ENCODE results near the gene DOK3. TPM values are rescaled to one million over a fixed set of nuclear protein-coding genes. Genes with fewer than 3 reads are reported as not detected.

DOK3 gene
- total and polyA plus RNA-seq, 2 of the 13 experiments (the other 11 are each of a cell fraction or from before 2014, with no cell fraction given), result 1.4 to 1.5 TPM

DNA sequence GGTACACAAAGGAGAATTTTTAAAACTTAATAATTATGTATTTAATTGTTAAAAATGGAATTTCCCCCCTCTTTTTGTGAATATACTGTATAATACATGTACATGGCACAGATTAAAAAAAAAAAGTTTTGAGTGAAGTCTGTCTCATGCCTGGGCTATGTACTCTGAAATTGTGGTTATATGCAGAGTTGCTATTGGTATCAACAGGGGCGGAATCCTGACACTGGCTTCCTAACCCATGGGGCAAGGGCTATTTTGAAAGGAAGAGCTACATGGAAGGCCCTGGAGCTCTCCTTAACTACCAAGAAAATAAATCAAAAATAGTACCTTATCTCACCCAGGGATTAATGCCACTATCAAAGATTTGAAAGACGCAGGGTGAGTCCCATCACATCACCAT, 45.6 kb upstream of the DOK3 start (continued):
- TF ChIP-seq, protein P1, sequence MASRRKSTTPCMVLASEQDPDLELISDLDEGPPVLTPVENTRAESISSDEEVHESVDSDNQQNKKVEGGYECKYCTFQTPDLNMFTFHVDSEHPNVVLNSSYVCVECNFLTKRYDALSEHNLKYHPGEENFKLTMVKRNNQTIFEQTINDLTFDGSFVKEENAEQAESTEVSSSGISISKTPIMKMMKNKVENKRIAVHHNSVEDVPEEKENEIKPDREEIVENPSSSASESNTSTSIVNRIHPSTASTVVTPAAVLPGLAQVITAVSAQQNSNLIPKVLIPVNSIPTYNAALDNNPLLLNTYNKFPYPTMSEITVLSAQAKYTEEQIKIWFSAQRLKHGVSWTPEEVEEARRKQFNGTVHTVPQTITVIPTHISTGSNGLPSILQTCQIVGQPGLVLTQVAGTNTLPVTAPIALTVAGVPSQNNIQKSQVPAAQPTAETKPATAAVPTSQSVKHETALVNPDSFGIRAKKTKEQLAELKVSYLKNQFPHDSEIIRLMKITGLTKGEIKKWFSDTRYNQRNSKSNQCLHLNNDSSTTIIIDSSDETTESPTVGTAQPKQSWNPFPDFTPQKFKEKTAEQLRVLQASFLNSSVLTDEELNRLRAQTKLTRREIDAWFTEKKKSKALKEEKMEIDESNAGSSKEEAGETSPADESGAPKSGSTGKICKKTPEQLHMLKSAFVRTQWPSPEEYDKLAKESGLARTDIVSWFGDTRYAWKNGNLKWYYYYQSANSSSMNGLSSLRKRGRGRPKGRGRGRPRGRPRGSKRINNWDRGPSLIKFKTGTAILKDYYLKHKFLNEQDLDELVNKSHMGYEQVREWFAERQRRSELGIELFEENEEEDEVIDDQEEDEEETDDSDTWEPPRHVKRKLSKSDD (CRISPR knock-in tag; IDR thresholded peaks at IDR 0.05; ENCODE audit: low read depth), result no peak
- TF ChIP-seq ARNT2 (CRISPR knock-in tag; IDR thresholded peaks at IDR 0.05; ENCODE audit: low read depth) (no peak), KDM5B (CRISPR knock-in tag; IDR thresholded peaks at IDR 0.05; ENCODE audit: borderline replicate concordance) (no peak), MIER2 (CRISPR knock-in tag; IDR thresholded peaks at IDR 0.05) (no peak), MAZ (IDR thresholded peaks at IDR 0.05; ENCODE audit: borderline replicate concordance, low read depth, low read length) (no peak), MAZ (CRISPR knock-in tag; IDR thresholded peaks at IDR 0.05; ENCODE audit: low read depth) (no peak), FOXC1 (CRISPR knock-in tag; IDR thresholded peaks at IDR 0.05; ENCODE audit: borderline replicate concordance) (no peak), XBP1 (CRISPR knock-in tag; IDR thresholded peaks at IDR 0.05) (no peak), NRL (CRISPR knock-in tag; IDR thresholded peaks at IDR 0.05; ENCODE audit: borderline replicate concordance) (no peak), HNF4A (CRISPR knock-in tag; IDR thresholded peaks at IDR 0.05) (no peak)

DNA sequence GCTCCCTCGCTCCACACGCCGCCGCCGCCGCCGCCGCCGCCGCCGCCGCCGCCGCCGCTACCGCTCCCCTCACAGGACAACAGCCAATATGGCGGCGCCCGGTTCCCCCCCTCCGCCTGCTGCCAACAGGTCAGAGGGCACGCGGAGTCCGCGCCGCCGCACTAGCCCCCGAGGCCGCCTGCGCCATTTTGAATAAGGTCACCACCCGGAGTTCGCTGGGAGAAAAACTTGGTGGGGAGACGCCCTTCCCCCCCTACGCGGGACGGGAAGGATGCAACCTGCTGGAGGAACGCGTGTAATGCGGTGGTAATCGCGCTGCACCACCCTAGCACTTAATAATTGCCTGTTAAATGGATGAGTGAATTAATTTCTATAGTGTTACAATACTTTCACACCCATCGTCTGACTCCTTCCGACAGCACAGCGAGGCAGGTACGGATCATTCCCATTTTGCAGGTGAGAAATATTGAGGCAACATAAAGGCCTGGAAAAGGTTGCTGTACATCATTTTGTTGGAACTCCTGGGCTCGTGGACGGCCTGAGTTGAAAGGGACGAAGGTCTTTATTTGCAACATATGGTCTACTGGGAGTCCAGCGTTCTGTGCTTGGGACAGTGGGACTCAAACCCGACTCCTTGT, 45.0 kb upstream of the DOK3 start, which contains the start of gene FAM193B:
FAM193B (minus strand) TSS at position 90 of the 638 bp plus-strand sequence. CDS start 105 bp downstream, outside the sequence.
- peak; percentile 50 for FAIRE-seq
- ChIA-PET CTCF (ENCODE audit: low intra/inter-chr PET ratio, low total read pairs) (no interaction called here), POLR2A (interaction anchor here (1.0 kb wide), 1 partner anchor 38 kb away, joined by 4 read pairs; the partner anchor contains the start of gene TMED9)
- 22% methylated on average over 20 of the region's 49 CpGs for WGBS (ENCODE audit: low lambda C conversion rate)
- H2AFZ ChIP-seq (ENCODE audit: low read length), result peak within 1 kb of the TSS; percentile 59
- H3K27me3 ChIP-seq (ENCODE audit: control insufficient read depth in 1 of 2, insufficient read depth in 2 of 2, low read length in 2 of 2), result no peaks in the 10 kb centered on the region
- ATAC-seq, result peak; percentile 78
- H3K9me3 ChIP-seq (ENCODE audit: low read length), result no peaks in the 10 kb centered on the region
- peak within 1 kb of the TSS; percentile 56 for H3K27ac ChIP-seq (ENCODE audit: extremely low read length, insufficient read depth, low read length)
- H3K79me2 ChIP-seq (ENCODE audit: insufficient read depth, low read length), result peaks cover 48% of the 10 kb centered on the region
- H4K20me1 ChIP-seq (ENCODE audit: insufficient read depth, low read length), result peaks cover 7% of the 10 kb centered on the region; the same call in 1 of the 2 replicates
- peak within 1 kb of the TSS; percentile 96 to 98 (median 98) for H3K4me3 ChIP-seq (replicated peaks in 1 of 3; ENCODE audit: insufficient read depth in 1 of 3, low read depth in 2 of 3, low read length in 3 of 3)
- peak within 1 kb of the TSS; percentile 88 for H3K4me2 ChIP-seq (ENCODE audit: low read depth, low read length)
- peaks cover 59% of the 10 kb centered on the region for H3K4me1 ChIP-seq (ENCODE audit: insufficient read depth, low read length)
- H3K36me3 ChIP-seq (replicated peaks in 1 of 2; ENCODE audit: control insufficient read depth in 1 of 2, insufficient read depth in 2 of 2, low read length in 2 of 2), result peaks cover 5 to 18% of the 10 kb centered on the region in 2 experiments; a peak in 4 of 5 replicates
- in situ Hi-C loops (cut with HindIII; ENCODE audit: extremely low pct_ligation_motif_present, low pct_unique_long_range_greater_than_20kb), result no loop called here
- DNase-seq (ENCODE audit: low spot score), result peak; percentile 85
- H3K9ac ChIP-seq (ENCODE audit: insufficient read depth, low read depth, low read length), result peak within 1 kb of the TSS; percentile 86
- intact Hi-C loops (cut with micrococcal nuclease; ENCODE audit: unreplicated experiment), result loop anchor here (5.0 kb wide), 1 partner anchor 37 kb away; the partner anchor contains the start of gene DDX41
- TSS peak; percentile 39 for BruUV-seq (replicated peaks)
- TF ChIP-seq ZNF180 (CRISPR knock-in tag; IDR thresholded peaks at IDR 0.05; ENCODE audit: borderline replicate concordance, low read depth) (no peak), RARA (CRISPR knock-in tag; IDR thresholded peaks at IDR 0.05) (no peak), HOXA5 (CRISPR knock-in tag; IDR thresholded peaks at IDR 0.05) (0 out of 2 replicates have a peak, but pooled peaks have one; percentile 28), HOXA3 (CRISPR knock-in tag; IDR thresholded peaks at IDR 0.05) (peak; percentile 95), SRY (CRISPR knock-in tag; IDR thresholded peaks at IDR 0.05) (no peak)
- TF ChIP-seq, protein P2, sequence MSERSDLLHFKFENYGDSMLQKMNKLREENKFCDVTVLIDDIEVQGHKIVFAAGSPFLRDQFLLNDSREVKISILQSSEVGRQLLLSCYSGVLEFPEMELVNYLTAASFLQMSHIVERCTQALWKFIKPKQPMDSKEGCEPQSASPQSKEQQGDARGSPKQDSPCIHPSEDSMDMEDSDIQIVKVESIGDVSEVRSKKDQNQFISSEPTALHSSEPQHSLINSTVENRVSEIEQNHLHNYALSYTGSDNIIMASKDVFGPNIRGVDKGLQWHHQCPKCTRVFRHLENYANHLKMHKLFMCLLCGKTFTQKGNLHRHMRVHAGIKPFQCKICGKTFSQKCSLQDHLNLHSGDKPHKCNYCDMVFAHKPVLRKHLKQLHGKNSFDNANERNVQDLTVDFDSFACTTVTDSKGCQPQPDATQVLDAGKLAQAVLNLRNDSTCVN (CRISPR knock-in tag; IDR thresholded peaks at IDR 0.05; ENCODE audit: borderline replicate concordance), result no peak; the same call in 1 of the 2 replicates
- TF ChIP-seq, protein P3, sequence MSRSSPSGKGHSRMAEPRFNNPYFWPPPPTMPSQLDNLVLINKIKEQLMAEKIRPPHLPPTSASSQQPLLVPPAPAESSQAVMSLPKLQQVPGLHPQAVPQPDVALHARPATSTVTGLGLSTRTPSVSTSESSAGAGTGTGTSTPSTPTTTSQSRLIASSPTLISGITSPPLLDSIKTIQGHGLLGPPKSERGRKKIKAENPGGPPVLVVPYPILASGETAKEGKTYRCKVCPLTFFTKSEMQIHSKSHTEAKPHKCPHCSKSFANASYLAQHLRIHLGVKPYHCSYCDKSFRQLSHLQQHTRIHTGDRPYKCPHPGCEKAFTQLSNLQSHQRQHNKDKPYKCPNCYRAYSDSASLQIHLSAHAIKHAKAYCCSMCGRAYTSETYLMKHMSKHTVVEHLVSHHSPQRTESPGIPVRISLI (CRISPR knock-in tag; IDR thresholded peaks at IDR 0.05; ENCODE audit: borderline replicate concordance), result no peak
